Activated T-helper 1 cell treated with anti-CD3 and anti-CD28 coated beads, Interleukin-12 subunit alpha, Interleukin-12 subunit beta, Interleukin-2, Interleukin-4 antibody, amounts not matched to agents 30 ng/mL and 10 ng/mL and 1 ng/mL, durations not matched to agents 14 hours and 24 hours and 36 hours (primary cell): ENCODE data around the gene GZMA. TPM values are rescaled to one million over a fixed set of nuclear protein-coding genes. Genes with fewer than 3 reads are reported as not detected.

Experiments used
- total RNA-seq: library from RNA; stranded (reverse); gene quantifications from 2 replicates; pipeline ENCODE4 v1.2.3, GENCODE V29; 2022

Gene GZMA
- total RNA-seq, 1 donor from 2014 or later = 88.1 TPM

Other genes starting within 250 kb of the GZMA start
- not detected in 2 replicates for gene ESM1, start 117.1 kb upstream of the GZMA start, total RNA-seq
- 6.2 and 7.0 TPM in 2 replicates for gene GZMK, start 78.4 kb upstream of the GZMA start, total RNA-seq
- gene GPX8, start 57.5 kb downstream of the GZMA start, total RNA-seq = not detected in 2 replicates
- gene CDC20B, start 70.5 kb downstream of the GZMA start, total RNA-seq = not detected in 2 replicates
- 0.10 TPM in 1 of 2 replicates, not detected in the other for gene MCIDAS, start 124.7 kb downstream of the GZMA start, total RNA-seq
- 0.10 and 0.20 TPM in 2 replicates for gene CCNO, start 131.0 kb downstream of the GZMA start, total RNA-seq
- gene DHX29, start 205.0 kb downstream of the GZMA start, total RNA-seq = 20.3 and 22.3 TPM in 2 replicates
- gene MTREX, start 205.3 kb downstream of the GZMA start, total RNA-seq = 110 and 122 TPM in 2 replicates